Activated naive CD4-positive, alpha-beta T cell treated with Interleukin-2 at 50 U/mL for 16 hours (primary cell): ENCODE measurements around the gene CKB.
A peak's percentile ranks its signal among the peaks of the same experiment; 100 is the strongest.

Experiments used
- DNase-seq: peaks from one replicate; pipeline ENCODE4 v3.0.0-alpha.2; 2020

The CKB gene

DNA sequence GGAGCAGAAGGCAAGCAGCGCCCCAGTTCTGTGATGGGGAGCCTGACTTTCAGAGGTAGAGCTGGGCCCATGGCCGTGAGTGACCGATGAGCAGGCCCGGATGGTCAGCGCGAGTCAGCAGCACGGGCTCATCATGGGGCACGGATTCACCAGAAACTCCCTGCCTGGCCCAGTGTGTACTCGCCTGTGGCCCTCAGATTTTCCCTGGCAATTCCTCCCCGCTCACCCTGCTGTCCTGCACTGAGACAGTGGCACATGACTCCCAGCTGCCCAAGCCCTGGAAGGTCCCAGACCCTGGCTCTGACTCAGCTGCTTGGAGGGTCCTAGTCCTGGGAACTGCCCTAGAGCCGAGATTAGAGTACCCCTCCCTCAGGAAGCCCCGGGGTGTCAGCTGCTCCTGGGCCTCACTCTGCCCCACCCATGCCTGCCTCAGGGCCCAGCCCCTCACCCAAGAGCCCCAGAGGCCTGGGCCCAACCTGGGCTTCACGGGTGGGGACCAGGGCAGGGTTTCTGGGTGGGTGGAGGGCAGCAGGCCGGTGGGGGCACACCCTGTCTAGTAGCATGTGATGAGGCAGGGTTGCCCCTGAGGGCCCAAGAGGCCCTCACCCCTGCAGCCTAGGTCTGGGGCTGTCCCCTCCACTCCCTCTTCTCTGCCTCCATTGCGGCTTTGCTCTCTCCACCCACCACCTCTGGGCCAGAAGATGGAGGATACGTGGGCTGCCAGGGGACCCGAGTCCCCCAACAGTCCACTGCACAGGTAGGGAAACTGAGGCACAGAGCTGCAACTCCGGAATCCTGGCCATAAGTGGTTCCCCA, 14.8 kb upstream of the CKB start:
- DNase-seq, result no peak

DNA sequence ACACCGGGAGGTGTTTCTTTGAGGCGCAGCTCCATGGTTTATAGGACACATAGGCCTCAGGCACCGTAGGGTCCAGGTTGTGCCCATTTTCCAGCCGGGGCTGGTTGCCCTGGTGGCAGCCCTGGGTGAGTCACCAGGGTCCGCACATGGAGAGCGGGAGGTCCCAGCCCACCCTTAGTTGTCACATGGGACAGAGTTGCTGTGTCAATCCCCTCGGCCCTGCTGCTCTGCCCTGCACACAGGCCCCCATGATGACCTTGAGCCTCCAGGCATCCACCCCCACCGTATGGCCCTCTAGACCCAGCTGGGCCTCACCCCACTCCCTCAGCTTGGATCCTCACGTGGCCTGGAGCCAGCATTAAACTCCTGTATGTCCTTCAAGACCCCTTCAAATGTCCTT, 14.1 kb upstream of the CKB start:
- no peak for DNase-seq

DNA sequence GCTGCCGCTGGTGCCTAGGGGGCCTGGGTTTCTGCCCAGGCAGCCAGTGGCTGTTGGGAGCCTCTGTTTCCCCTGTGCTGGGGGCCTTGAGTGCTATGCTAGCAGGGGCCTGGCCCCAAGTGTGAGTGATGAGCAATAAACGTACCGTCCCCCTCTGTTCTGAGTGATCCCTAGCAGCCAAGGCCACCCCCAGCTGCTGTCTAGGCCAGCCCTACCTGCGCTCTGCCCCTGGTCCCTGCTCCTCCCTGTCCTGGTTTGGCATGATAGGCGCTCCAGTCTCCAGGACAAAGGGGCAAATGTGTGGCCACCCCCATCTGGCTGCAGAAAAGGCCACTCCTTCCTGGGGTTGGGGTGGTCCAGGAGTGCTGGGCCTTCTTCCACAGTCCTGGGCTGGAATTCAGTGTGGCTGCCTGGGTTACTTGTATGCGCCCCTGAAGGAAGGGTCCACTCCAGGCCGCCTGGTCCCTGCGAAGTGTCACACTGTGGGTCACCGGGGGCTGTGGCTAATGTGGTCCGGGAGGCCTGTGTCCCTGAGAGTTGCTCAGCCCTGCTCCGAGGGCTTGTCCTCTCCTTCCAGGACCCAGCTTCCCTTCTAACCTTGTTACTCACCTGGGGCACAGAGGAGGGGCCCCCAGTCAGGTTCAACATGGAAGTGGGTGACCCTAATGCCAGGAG, 13.4 kb upstream of the CKB start:
- DNase-seq, result no peak

DNA sequence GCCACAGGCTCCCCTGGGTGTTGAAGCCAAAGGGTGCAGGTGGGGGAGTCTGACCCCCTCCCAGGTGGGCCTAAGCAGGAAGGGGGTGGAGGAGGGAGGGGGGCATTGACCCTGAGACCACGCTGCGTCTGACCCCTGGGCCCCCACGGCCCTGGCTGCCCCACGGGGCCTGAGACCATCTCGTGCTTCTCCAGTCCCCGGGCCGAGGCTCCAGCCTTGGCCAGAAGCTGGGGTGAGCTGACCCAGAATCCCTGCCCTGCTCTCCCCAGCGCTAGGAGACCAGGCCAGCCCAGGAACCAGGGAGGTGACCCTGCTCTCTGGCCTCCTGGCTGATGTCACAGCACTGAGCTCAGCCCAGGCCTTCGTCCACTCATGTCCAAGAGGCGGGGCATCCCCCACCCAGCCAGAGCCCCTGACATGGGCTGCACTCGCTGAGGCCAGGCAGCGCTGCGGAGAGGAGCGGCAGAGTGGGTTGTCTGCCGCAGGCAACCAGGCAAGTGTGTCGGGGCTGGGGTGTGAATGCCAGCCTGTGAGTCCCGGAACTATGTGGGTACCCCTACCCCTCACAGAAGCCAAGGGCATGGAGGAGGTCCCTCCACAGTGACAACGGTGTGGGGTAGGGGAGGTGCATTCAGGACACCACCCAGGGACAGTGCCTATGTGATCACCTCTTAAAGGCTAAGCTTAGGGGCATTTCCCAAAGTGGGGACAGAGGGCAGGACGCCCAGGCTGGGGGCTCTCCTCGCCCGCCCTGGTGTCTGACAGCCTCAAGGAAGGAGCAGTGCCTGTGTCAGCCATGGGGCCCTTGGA, 12.7 kb upstream of the CKB start:
- DNase-seq, result no peak

DNA sequence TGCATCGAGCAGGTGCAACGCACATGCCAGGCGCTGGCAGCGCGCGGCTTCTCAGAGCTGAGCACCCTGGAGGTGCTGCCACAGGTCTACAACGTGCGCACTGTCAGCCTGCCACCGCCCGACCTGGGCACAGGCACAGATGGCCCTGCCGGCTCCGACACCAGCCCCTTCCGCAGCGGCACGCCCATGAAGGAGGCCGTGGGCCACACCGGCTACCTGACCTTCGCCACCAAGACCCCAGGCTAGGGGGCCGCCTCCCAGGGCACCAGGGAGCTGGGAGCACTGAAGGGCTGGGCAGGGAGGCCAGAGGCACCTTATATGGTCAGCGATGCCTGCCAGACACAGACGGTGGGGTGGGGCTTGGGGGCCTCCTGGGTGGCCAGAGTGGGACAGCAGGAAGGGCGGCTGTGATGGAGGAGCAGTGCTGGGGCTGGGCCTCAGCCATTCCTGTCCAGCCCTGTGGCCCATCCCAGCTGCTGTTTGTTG, 12.0 kb upstream of the CKB start:
- no peak for DNase-seq

DNA sequence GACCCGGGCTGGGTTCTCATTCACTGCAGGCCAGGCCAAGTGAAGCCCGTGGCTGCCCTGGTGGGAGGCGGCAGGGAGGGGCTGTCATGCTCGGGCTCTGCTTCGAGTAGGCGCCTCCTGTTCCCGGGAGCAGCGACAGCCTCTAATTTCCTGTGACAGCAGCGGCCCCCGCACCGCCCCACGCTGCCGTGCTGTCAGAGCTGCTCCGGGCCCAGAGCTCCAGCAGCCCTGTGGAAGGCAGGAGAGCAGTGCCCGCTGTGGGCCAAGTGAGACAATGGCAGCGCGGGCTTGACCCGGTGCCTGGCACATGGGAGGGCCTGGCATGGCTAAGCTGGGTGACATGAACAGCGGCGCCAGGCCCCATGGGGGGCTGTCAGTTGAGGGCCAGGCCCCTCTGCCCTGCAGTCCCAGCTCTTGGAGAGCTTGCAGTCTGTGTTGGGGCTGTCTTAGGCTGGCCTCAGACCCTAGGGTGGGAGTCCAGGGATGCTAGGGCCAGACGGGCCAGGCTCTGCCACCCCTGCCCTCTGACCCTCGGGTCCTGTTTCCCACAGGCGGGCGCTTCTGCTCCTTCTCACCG, 11.5 kb upstream of the CKB start:
- DNase-seq, result no peak

DNA sequence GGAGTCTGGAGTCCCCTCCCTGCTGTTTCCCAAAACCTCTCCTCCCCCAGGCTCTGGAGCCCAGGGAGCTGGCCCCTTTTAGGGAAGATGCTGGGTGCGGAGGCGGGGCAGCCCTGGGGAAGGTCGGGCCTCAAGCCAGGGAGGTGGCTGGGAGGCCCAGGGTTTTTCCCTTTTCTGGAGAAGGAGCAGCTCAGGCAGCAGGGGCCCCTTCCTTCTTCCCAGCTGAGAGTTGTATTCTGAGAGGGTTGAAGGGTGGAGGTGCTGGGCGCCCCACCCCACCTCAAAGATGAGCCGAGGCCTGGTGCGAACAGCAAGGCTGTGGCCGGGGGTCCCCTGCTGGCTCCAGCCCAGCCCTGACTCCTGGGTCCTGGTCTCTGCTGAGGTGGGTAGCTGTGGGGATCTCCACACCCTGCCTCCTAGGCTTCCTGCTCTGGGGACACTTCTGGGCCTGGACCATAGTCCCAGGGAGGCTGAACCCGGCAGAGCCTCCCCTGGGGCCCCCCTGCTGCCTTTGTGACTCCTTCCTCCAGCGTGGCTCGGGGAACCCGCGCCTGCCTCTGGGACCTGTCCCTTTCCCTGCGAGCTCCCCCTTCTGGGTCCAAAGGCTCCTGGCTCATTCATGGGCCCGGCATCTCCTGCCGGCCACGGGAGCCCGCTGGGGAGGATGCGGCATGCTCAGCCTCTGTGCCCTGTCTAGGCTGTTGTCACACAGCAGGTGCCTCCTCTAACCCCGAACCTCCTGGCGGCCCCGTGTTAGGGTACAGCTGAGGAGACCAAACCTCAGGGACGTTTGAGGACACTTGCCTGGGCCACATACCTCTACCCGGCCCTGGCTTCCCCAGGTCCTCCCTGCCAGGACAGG, 10.7 kb upstream of the CKB start:
- DNase-seq, result no peak

DNA sequence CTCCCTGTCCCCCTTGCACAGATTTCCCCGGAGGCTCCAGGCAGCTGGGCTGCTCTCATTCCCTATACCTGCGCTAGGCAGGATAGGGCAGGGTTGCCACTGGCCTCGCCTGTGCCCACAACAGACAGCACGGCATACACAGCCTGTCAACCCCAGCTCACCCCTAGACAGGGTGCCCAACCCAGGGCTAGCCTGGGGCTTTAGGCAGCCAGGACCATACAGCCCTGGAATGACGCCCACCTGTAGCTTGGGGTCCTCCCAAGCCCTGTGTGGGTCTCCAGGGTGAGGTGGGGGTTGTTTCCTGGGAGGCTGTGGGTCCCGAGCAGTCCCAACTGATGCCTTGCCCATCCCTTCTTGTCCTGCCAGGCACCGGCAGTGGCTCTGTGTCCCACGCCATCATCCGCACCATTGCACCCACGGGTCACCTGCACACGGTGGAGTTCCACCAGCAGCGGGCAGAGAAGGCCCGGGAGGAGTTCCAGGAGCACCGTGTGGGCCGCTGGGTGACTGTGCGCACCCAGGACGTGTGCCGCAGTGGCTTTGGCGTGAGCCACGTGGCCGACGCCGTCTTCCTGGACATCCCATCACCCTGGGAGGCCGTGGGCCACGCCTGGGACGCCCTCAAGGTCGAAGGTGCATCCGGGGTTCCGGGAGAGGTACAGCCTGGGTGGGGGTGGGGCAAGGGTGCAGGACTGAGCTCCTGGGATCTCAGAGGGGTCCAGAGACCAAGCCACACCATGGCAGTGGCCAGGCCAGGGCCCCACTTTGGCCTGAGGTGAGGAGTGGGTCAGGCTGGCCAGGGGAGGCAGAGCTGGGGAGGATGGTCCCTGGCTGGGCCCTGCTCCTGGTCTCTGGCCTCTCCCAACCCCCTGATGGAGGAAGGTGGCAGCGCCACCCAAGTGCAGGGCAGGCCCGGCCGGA, 9.8 kb upstream of the CKB start:
- no peak for DNase-seq

DNA sequence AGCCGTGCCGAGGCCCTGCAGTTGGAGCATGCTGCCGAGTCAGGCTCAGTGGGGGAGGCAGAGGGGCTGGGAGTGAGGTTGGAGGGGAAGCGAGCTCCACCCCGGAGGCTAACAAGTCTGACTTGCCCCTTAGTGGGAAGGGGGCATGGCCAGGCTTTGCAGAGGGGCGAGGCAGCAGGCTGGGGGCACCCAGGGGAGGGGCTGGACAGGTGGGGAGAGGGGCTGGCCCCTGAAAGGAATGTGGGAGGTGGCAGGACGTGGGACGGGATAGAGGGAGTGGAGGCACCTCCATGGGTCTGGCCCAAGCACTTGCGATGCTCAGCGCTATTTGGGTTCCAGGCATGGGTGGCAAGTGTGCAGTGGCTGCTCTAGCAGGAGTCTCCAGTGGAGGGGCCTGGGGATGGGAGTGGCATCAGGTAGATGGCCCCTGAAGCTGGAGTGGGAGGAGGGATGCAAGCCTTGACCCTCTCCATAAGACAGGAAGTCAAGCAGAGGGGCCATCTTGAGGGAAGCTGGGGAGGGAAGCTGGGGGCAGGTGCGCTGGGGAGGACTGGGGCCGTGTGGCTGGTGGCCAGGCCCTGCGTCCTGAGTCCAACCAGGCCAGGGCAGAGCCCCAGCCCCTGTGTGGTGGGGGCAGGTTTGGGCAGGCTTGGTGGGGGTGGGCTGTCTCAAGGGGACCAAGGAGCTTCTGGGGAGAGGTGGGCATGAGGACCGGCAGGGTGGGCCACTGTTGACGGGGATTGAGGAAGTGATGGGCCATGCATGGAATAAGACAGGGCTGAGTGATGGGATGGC, 9.0 kb upstream of the CKB start:
- DNase-seq, result no peak

DNA sequence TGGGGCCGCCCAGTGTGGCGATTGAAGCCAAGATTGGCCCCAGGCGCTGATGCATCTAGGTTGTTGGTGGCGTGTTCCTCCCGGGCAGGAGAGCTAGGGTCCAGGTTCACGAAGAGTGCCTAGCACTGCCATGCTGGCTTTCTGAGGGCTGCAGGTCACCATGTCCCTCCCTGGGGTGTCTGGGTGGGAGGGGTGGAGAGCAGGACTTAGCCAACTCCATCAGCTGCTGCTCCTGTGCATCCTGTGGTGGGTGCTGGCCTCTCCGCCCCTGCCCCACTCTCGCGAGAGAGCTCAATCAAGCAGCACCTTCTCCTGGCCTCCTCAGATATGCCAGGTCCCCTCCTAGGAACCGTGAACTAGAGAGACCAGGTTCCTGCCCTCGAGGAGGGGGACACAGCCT, 8.2 kb upstream of the CKB start:
- no peak for DNase-seq

DNA sequence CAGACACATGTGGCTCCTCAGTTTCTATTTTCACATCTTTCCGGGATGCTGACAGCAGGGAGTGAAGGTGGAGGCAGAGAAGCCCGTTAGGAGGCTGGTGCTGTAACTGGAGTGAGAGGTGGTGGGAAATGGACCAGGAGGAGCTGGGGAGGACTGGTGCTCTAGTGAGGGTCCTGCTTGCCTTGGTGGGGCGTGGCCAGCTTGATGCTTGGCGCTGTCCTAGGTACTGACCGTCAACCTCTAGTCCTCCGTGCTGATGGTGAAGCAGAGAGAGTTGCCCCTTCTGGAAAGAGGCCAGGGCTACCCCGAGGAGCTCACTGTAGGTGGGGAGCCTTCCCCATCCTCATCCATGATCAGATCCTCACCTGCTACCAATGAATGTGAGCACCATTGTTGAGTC, 7.8 kb upstream of the CKB start:
- DNase-seq, result no peak

DNA sequence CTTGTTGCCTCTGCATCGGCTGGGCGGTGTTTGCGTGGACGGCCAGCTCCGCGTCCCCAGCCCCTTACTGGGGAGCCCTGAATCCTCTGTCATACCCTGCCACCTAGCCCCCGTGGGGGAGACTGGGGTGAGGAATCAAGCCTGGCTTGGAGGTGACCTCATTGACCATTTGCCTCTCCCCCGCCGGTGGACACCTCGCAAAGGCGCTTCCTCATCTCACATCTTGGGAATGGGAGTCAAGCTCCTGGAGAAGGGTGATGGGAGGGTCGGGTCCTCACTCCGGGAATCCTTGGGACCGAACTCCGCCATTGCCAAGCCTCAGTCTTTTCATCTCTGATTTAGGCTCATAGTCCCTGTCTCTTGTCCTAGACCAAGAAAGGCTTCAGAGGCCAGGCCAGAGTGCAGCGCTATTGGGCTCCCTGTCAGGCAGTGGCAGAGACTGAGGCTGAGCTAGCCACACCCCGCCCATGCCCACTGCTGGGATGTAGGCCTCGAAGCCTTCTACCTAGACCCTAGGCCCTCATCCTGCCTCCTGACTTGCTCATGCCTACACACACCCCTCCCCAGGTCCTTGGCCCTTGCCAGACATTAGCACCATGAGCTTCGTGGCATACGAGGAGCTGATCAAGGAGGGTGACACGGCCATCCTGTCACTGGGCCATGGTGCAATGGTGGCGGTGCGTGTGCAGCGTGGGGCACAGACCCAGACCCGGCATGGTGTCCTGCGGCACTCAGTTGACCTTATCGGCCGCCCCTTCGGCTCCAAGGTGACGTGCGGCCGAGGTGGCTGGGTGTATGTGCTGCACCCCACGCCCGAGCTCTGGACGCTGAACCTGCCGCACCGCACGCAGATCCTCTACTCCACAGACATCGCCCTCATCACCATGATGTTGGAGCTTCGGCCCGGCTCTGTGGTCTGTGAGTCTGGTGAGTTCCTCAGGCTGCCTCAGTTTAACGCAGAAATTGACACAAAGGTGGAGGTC, 7.0 kb upstream of the CKB start:
- no peak for DNase-seq

DNA sequence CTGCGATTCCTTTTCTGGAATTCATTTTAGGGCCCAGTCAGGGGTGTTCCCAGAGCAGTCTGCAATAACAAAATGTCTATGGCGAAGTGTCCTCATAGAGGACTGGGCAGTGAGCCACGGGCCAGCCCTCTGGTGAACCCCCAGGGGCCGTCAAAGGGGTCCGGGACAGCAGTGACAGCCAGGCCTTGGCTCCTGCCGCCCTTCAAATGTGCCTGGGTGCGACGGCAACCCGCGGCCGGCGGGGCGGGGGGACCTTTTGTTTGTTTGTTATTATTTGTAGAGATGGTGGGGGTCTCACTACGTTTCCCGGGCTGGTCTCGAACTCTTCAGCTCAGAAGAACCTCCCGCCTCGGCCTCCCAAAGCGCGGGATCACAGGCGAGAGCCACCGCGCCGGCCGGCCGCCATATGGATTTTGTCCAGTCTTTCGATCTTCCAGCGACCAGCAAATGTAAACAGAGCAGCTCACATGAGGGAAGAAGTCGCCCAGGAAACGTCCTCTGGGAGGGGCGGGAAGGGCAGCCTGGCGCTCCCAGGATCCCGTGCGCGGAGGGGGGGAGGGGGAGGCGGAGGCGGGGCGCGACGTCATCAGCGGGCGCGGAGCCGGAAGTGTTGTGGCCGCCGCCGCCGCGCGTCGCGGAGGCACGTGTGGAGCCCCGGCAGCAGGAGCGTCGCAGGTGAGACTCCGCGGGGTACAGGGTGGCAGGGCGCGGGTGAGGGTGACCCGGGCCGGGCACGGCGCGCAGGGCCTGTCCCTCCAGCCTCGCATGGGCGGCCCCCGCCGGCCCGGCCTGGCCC, 6.2 kb upstream of the CKB start, which contains the start of gene TRMT61A:
TSS of gene TRMT61A (plus strand) at position 610 of the 796 bp plus-strand sequence. CDS start 783 bp downstream, outside the sequence.
- DNase-seq, result peak; percentile 78

DNA sequence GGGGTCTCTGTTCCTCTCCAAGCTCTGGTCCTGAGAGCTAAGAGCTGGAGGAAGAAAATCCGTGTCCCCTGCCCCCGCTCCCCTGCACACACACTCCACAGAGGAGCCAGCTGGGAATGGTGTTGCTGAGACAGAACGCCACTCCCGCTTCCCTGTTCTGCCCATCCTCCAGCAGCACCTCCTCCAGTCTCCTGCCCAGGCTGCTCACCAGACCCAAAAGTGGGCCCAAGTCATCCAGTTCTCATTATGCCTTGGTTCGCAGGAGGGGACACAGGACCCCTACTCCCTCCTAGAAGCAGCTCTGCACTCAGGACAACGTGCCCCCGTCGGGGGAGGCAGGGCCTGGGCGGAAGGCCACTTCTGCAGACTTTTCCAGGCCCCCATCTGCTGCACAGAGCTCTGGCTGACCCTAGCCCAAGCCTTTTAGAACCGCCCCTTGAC, 5.5 kb upstream of the CKB start:
- DNase-seq, result no peak

DNA sequence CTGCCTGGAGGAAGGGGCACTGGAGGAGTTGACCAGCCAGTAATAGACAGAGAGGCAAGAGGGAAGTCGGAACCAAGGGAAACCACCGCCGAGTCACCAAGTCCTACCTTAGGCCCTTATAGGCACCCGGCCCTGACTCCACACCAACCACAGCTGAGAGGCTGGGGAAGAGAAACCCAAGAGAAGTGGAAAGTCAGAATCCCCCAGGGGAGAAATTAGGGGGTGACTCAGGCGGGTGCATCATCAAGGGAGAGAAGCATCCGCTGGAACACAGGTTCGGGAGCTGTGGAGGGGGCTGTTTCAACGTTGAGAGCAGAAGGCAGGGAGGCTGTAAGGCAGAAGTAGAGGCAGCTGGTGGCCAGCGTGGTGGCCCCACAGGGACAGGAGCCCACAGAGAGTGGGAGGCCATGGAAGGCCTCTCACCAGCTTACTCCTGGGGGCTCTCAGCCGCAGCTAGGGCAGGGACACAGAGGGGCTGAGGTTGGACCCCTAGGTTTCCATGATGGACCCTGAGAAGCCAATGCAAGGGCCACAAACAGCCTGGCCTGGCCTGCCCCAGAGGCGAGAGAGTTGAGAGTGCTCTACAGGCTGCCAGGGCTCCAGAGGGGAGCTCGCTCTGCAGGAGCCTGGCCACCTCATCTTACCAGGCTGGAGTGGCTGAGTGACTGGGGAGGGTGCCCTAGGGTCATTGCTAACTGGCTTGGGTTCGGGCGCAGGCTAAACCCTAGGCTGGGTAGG, 4.9 kb upstream of the CKB start:
- peak; percentile 38 for DNase-seq

DNA sequence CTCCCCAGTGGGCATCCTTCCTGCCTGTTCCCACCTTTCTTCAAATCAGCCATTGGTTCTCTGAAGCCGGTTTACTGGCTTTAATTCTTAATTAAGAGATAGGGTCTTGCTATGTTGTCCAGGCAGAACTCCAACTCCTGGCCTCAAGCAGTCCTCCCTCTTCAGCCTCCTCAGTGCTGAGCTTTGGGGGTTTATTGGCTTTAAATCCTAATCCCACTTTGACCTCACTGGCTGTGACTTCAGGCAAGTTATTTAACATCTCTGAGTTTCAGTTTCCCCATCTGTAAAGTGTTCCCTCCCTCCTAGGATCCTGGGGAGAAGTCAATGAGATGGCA, 4.3 kb upstream of the CKB start:
- DNase-seq, result no peak

DNA sequence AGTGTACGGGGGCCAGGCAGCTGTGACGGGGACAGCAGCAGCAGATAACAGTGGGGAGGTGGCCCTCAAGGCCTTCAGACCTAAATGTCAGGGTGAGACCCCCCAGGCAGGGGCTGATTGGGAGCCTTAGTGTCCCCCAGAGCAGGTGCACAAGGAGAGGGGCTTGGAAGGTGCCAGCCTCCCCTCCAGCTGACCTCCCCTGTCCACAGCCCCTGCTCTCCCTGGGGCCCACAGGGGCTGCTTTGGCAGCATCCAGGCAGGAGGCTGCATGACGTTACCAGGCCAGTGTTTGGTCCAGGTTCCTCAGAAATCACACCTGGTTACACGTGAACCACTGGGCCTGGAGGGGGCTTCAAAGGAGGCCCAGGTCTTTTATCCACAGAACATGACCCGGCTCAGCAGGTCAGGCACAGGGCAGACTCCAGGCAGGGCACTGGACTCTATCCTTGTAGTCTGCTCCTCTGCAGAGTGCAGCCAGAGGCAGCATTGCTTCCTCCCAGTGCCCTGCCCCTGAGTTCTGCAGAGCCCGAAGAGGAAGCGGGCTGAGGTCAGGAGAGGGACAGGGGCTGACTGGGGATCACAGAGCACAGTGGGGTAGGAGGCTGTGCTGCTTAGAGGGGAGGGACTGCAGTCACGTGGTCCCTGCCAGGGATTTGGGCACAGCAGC, 3.8 kb upstream of the CKB start:
- no peak for DNase-seq
